ENCODE data around the gene C17orf67. TPM values are rescaled to one million over a fixed set of nuclear protein-coding genes. Genes with fewer than 3 reads are reported as not detected.

Gene C17orf67
- total and polyA plus RNA-seq, 10 of the 15 experiments (the other 5 are each of a cell fraction or from before 2014, with no cell fraction given): 0.24 to 3.3 (median 0.89) TPM

DNA sequence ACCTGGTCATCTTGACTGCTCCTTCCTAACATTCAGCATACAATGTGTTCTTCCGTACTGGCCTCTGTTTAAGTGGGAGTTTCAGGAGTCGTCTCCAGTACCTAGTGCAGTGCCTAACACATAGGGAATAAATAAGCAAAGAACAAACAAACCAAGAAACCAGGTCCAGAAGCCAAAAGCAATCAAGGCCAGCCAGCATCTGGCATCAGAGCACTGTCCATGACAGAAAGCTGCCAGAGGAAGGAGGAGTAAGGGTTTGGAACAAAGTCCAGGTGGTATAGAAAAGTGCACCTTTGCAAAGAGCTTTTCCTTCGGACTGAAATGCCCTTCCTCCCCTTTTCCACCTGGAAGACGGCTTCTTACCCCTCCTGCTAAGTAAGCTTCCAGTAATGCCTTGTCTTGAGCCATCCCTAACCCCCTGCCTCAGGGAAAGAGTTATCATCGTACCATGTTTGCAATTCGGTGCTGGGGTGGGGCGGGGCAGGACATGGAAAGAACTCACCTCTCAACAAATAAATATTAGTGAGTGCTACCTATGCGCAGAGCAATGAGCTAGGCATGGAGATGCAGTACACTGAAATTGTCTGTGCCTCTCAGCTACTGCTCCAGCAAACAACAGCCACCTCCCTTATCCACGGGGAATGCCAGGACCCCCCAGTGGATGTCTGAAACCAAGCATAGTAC is 47.6 kb downstream of the C17orf67 start:
- ChIA-PET POLR2A (no interaction called here), RAD21 (ENCODE audit: unreplicated experiment) (no interaction called here), SMC1A (ENCODE audit: uncharacterized antibody, unreplicated experiment) (interaction anchor here (1.0 to 1.1 kb wide), 2 partner anchors 34 to 70 kb away, joined by 4 to 6 read pairs; no protein-coding TSS in a partner anchor), CTCF (interaction anchor here (1.2 to 1.7 kb wide), 2 partner anchors 23 to 70 kb away, joined by 3 to 5 read pairs; no protein-coding TSS in a partner anchor)
- in situ Hi-C loops (cut with MboI) (no loop called here), intact Hi-C loops (cut with micrococcal nuclease; ENCODE audit: unreplicated experiment) (no loop called here)
- 75% methylated on average over 9 of the region's 9 CpGs for WGBS (ENCODE audit: insufficient coverage, insufficient replicate concordance, low lambda C conversion rate, missing lambda C conversion rate)
- H3K27ac ChIP-seq (ENCODE audit: control insufficient read depth, insufficient read depth): no peak overlapping the region
- no peak overlapping the region for H2AFZ ChIP-seq (ENCODE audit: control insufficient read depth, low read depth, low read length)
- H3K4me2 ChIP-seq (ENCODE audit: control insufficient read depth, insufficient read depth): no peak overlapping the region
- H3K4me3 ChIP-seq: no peak overlapping the region
- H3K79me2 ChIP-seq (ENCODE audit: control insufficient read depth, insufficient read depth, low read length): no peaks in the 10 kb centered on the region
- no peaks in the 10 kb centered on the region for H3K9me3 ChIP-seq (replicated peaks; ENCODE audit: control insufficient read depth, insufficient read depth, low read length)
- ATAC-seq: no peak
- no peak overlapping the region for H3K9ac ChIP-seq (ENCODE audit: control insufficient read depth, insufficient read depth, low read length)
- FAIRE-seq: no peak
- H4K20me1 ChIP-seq (ENCODE audit: control insufficient read depth, insufficient read depth): no peaks in the 10 kb centered on the region
- BruUV-seq (replicated peaks): no TSS peak
- H3K4me1 ChIP-seq (ENCODE audit: control insufficient read depth, insufficient read depth, low read length): peaks cover 14% of the 10 kb centered on the region
- H3K27me3 ChIP-seq (replicated peaks in 1 of 2; ENCODE audit: control insufficient read depth in 2 of 2, insufficient read depth in 2 of 2, low read length in 1 of 2): no peaks in the 10 kb centered on the region
- DNase-seq (ENCODE audit: low read depth, low spot score): no peak
- H3K36me3 ChIP-seq (ENCODE audit: control insufficient read depth in 2 of 2, insufficient read depth in 2 of 2, low read length in 1 of 2): no peaks in the 10 kb centered on the region
- no peak for TF ChIP-seq EP300 (IDR thresholded peaks at IDR 0.05; ENCODE audit: borderline replicate concordance in 1 of 2, control insufficient read depth in 1 of 2, low read depth in 2 of 2, low read length in 2 of 2)
- no peak for TF ChIP-seq PAX5 (IDR thresholded peaks at IDR 0.05; ENCODE audit: borderline replicate concordance, low read depth, low read length)
- TF ChIP-seq JUND (IDR thresholded peaks at IDR 0.05; ENCODE audit: low read depth, low read length): no peak
- TF ChIP-seq NFIC (IDR thresholded peaks at IDR 0.05; ENCODE audit: low read depth, low read length): no peak
- no peak for TF ChIP-seq MTA2 (IDR thresholded peaks at IDR 0.05; ENCODE audit: low read depth)
- no peak for TF ChIP-seq DPF2 (IDR thresholded peaks at IDR 0.05)
- no peak for TF ChIP-seq ESRRA (IDR thresholded peaks at IDR 0.05; ENCODE audit: low read length)
- no peak for TF ChIP-seq SUZ12 (IDR thresholded peaks at IDR 0.05; ENCODE audit: unreplicated experiment)
- TF ChIP-seq FOXM1 (IDR thresholded peaks at IDR 0.05; ENCODE audit: low read depth, low read length): no peak
- TF ChIP-seq IKZF1 (conservative IDR thresholded peaks at IDR 0.05): no peak
- no peak for TF ChIP-seq CHD2 (IDR thresholded peaks at IDR 0.05; ENCODE audit: borderline replicate concordance, low read depth, low read length)
- no peak for TF ChIP-seq BHLHE40 (IDR thresholded peaks at IDR 0.05; ENCODE audit: borderline replicate concordance in 1 of 2, low read depth in 2 of 2, low read length in 1 of 2)
- TF ChIP-seq, protein P1, sequence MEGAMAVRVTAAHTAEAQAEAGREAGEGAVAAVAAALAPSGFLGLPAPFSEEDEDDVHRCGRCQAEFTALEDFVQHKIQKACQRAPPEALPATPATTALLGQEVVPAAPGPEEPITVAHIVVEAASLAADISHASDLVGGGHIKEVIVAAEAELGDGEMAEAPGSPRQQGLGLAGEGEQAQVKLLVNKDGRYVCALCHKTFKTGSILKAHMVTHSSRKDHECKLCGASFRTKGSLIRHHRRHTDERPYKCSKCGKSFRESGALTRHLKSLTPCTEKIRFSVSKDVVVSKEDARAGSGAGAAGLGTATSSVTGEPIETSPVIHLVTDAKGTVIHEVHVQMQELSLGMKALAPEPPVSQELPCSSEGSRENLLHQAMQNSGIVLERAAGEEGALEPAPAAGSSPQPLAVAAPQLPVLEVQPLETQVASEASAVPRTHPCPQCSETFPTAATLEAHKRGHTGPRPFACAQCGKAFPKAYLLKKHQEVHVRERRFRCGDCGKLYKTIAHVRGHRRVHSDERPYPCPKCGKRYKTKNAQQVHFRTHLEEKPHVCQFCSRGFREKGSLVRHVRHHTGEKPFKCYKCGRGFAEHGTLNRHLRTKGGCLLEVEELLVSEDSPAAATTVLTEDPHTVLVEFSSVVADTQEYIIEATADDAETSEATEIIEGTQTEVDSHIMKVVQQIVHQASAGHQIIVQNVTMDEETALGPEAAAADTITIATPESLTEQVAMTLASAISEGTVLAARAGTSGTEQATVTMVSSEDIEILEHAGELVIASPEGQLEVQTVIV (IDR thresholded peaks at IDR 0.05; ENCODE audit: borderline replicate concordance, partially characterized antibody): no peak
- no peak for TF ChIP-seq TCF3 (IDR thresholded peaks at IDR 0.05; ENCODE audit: borderline replicate concordance, insufficient read depth, low read depth, low read length)
- no peak for TF ChIP-seq CEBPB (IDR thresholded peaks at IDR 0.05; ENCODE audit: borderline replicate concordance in 1 of 2, low read depth in 2 of 2, low read length in 2 of 2)
- TF ChIP-seq, protein P2, sequence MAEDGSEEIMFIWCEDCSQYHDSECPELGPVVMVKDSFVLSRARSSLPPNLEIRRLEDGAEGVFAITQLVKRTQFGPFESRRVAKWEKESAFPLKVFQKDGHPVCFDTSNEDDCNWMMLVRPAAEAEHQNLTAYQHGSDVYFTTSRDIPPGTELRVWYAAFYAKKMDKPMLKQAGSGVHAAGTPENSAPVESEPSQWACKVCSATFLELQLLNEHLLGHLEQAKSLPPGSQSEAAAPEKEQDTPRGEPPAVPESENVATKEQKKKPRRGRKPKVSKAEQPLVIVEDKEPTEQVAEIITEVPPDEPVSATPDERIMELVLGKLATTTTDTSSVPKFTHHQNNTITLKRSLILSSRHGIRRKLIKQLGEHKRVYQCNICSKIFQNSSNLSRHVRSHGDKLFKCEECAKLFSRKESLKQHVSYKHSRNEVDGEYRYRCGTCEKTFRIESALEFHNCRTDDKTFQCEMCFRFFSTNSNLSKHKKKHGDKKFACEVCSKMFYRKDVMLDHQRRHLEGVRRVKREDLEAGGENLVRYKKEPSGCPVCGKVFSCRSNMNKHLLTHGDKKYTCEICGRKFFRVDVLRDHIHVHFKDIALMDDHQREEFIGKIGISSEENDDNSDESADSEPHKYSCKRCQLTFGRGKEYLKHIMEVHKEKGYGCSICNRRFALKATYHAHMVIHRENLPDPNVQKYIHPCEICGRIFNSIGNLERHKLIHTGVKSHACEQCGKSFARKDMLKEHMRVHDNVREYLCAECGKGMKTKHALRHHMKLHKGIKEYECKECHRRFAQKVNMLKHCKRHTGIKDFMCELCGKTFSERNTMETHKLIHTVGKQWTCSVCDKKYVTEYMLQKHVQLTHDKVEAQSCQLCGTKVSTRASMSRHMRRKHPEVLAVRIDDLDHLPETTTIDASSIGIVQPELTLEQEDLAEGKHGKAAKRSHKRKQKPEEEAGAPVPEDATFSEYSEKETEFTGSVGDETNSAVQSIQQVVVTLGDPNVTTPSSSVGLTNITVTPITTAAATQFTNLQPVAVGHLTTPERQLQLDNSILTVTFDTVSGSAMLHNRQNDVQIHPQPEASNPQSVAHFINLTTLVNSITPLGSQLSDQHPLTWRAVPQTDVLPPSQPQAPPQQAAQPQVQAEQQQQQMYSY (CRISPR knock-in tag; IDR thresholded peaks at IDR 0.05): no peak
